Measurements from ENCODE around the gene ANKRD1. TPM values are rescaled to one million over a fixed set of nuclear protein-coding genes. Genes with fewer than 3 reads are reported as not detected.

The ANKRD1 gene
- total RNA-seq, 1 experiment from 2014 or later = not detected

- intact Hi-C loops (cut with micrococcal nuclease) = loop anchor here (10.0 kb wide), 2 partner anchors 201 to 1301 kb away; no protein-coding TSS in a partner anchor
- RAD21 ChIA-PET (ENCODE audit: low non-redundant PET in 1 of 2, low total read pairs in 2 of 2, uncharacterized antibody in 2 of 2, unreplicated experiment in 2 of 2) = no interaction called here
- H3K9me2 ChIP-seq (ENCODE audit: insufficient read depth) = no peaks in the 10 kb centered on the region
- H4K20me1 ChIP-seq (ENCODE audit: insufficient read depth) = no peaks in the 10 kb centered on the region
- DNase-seq (ENCODE audit: low read depth, low spot score) = no peak
- H3K27me3 ChIP-seq (ENCODE audit: insufficient read depth, low read length) = no peaks in the 10 kb centered on the region
- peak overlapping the region; percentile 20; the same call in 1 of the 2 replicates for H3K4me2 ChIP-seq (ENCODE audit: low read length)
- H3K27ac ChIP-seq (ENCODE audit: low read depth, low read length) = no peak overlapping the region
- H3K4me3 ChIP-seq (replicated peaks in 1 of 2; ENCODE audit: low read depth in 1 of 2, low read length in 2 of 2) = no peak overlapping the region
- peak overlapping the region; percentile 66 for H2AFZ ChIP-seq (ENCODE audit: low read depth, low read length, poor library complexity, severe bottlenecking)
- TF ChIP-seq REST (IDR thresholded peaks at IDR 0.05; ENCODE audit: low read depth) (no peak), SRF (IDR thresholded peaks at IDR 0.05; ENCODE audit: low read depth) (no peak), ZFX (IDR thresholded peaks at IDR 0.05) (no peak), ATF3 (IDR thresholded peaks at IDR 0.05) (no peak), POLR2A (IDR thresholded peaks at IDR 0.05; ENCODE audit: borderline replicate concordance, extremely low read depth, insufficient read depth, insufficient read length) (no peak), RAD21 (IDR thresholded peaks at IDR 0.05; ENCODE audit: low read depth) (peak; percentile 38; the same call in 1 of the 2 replicates), CTCF (IDR thresholded peaks at IDR 0.05 in 2 of 3, conservative IDR thresholded peaks at IDR 0.05 in 1 of 3; ENCODE audit: borderline replicate concordance in 1 of 3, insufficient read depth in 1 of 3, low read depth in 2 of 3, low read length in 2 of 3) (peak; percentile 8 to 57 (median 47); a peak in 3 of 6 replicates), TCF7L2 (IDR thresholded peaks at IDR 0.05; ENCODE audit: borderline replicate concordance, extremely low read depth, insufficient read depth, insufficient read length) (no peak), ZNF274 (IDR thresholded peaks at IDR 0.05; ENCODE audit: low read depth, low read length) (no peak), SIN3A (IDR thresholded peaks at IDR 0.05; ENCODE audit: low read depth) (no peak), CEBPB (IDR thresholded peaks at IDR 0.05; ENCODE audit: low read depth) (0 out of 2 replicates have a peak, but pooled peaks have one; percentile 19), CBX3 (IDR thresholded peaks at IDR 0.05; ENCODE audit: low read depth) (0 out of 2 replicates have a peak, but pooled peaks have one; percentile 18), POLR2AphosphoS5 (IDR thresholded peaks at IDR 0.05; ENCODE audit: low read depth, low read length) (no peak), EZH2phosphoT487 (IDR thresholded peaks at IDR 0.05; ENCODE audit: borderline replicate concordance) (no peak), MAX (IDR thresholded peaks at IDR 0.05) (no peak), ELF1 (IDR thresholded peaks at IDR 0.05; ENCODE audit: borderline replicate concordance, low read depth) (no peak), FOSL1 (IDR thresholded peaks at IDR 0.05; ENCODE audit: low read depth) (no peak)
- BruUV-seq (replicated peaks) = no TSS peak
- no peaks in the 10 kb centered on the region for H3K36me3 ChIP-seq (ENCODE audit: control insufficient read depth in 1 of 2, insufficient read depth in 2 of 2, low read length in 2 of 2)
- ATAC-seq = peak; percentile 46; the same call in 1 of the 2 replicates
- POLR2A ChIA-PET = no interaction called here
- peaks cover 0 to 7% of the 10 kb centered on the region in 2 experiments; a peak in 2 of 4 replicates for H3K9me3 ChIP-seq (ENCODE audit: control insufficient read depth in 1 of 2, insufficient read depth in 1 of 2, low read depth in 1 of 2, low read length in 2 of 2)
- H3K4me1 ChIP-seq (ENCODE audit: control insufficient read depth in 1 of 2, insufficient read depth in 2 of 2, low read length in 2 of 2) = peaks cover 3 to 10% of the 10 kb centered on the region in 2 experiments; a peak in 1 of 4 replicates
- CTCF ChIA-PET = interaction anchor here (0.7 to 2.0 kb wide), 14 partner anchors 9 to 251 kb away, joined by 3 to 13 read pairs (median 4); no protein-coding TSS in a partner anchor
- no peak overlapping the region for H3K9ac ChIP-seq (ENCODE audit: low read length)
- no peaks in the 10 kb centered on the region for H3K79me2 ChIP-seq (ENCODE audit: insufficient read depth, low read length)
Observed at GRCh38 chr10:90865401-90865800, 55.5 kb downstream of the ANKRD1 start.
